CD4-positive, alpha-beta T cell treated with Interleukin-12 subunit alpha and Interleukin-12 subunit beta, for 1 hour (primary cell): ENCODE data around the gene LBHD2.

Source experiments
- DNase-seq: peaks from one replicate; pipeline ENCODE4 v3.0.0-alpha.2; 2020

The LBHD2 gene

DNA sequence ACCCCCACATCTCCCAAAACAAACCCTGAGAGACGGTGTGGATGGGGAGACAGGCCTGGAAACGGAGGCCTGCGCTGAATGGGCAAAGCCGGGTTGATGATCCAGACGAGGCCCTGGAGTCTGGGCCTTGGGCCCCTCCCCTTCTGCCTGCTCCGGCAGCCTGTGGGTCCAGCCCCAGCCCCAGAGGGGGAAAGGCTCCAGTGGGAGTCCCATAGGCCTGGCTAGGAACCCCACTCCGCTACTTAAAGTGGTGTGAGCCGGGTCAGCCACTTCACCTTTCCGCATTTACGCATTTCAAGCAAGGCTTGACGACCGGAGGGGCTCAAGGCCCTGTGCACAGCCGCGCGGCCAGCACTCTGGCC, 38.6 kb downstream of the LBHD2 start:
- DNase-seq = no peak

DNA sequence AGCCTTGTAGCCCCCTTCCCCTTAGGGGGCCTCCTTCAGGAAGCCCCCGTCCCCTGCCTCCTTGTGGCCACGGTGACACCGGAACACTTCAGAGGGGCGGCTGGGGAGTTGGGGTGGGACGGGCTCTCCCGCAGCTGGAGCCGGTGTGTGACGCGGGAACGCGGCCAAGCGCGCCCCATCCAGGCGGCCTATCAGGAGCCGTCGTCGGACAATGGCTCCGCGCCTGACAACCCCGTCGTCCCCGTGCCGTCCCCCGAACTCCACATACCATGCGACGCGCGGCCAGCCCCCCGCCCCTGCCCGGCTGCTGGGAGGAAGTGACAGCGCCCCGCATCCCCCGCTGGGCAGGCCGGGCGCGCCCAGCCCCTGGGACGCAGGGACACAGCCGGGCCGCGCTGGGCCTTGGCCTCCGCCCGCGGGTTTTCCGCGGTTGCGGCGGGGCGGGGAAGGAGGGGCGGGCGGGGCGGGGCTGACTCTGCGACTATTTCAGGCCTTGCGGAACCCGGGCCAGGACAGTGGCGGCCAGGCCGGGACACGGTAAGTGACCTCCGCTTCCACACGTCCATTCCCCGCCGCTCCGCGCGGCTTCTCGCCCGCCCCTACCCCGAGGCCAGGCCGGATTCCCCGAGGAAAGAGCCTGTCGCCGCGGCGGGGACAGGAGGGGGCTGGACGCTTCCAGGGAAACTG, 39.1 kb downstream of the LBHD2 start, which contains the start of gene TNFAIP2:
Gene TNFAIP2, plus strand, starts transcription at position 515 of the 687 bp plus-strand sequence. CDS start 2,997 bp downstream, outside the sequence.
- DNase-seq = peak; percentile 10

- no peak for DNase-seq
These were observed 39.9 kb downstream of the LBHD2 start for GRCh38 chr14:103123634-103124500.

DNA sequence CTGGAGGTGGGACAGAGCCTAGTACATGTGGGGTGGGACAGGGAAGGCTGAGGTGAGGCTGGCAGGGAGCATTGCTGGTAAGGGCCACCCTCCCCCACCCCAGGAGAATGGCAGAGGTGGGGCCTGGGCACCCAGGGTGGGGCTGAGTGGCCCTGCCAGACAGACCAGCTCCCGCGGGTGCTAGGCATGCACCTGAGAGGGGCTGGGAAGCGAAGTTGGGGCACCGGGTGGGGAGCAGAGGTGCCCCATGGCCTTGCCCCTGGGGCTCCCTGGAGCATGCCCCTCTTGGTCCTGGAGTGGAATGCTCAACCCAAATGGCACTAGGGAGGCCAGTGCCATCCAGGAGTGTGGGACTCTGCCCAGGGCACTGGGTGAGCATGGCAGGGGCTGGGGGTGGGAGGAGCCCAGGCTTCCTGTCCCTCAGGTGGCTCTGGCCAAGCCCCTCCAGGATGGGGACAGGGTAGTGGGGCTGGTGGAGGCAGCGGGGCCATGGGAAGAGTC, 40.5 kb downstream of the LBHD2 start:
- no peak for DNase-seq

- DNase-seq = no peak
These were observed 41.4 kb downstream of the LBHD2 start for GRCh38 chr14:103125098-103126070.

GRCh38 chr14:103126088-103126872, 42.3 kb downstream of the LBHD2 start:
- DNase-seq = no peak

DNA sequence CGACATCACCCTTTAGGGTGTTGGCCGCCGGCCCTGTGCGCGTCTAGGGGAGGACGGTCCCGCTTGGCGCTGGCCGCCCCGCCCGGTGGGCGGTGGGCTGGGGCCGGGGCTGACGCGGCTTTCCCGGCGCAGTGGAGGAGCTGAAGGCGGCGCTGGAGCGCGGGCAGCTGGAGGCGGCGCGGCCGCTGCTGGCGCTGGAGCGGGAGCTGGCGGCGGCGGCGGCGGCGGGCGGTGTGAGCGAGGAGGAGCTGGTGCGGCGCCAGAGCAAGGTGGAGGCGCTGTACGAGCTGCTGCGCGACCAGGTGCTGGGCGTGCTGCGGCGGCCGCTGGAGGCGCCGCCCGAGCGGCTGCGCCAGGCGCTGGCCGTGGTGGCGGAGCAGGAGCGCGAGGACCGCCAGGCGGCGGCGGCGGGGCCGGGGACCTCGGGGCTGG, 42.9 kb downstream of the LBHD2 start:
- no peak for DNase-seq

DNA sequence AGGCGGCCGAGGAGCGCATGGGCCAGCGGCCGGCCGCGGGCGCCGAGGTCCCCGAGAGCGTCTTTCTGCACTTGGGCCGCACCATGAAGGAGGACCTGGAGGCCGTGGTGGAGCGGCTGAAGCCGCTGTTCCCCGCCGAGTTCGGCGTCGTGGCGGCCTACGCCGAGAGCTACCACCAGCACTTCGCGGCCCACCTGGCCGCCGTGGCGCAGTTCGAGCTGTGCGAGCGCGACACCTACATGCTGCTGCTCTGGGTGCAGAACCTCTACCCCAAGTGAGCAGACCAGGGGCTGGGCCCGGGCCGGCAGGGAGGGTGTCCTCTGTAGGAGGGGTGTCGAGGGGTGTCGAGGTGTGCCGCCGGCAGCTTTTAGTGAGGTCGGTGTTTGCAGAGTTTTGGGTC, 43.3 kb downstream of the LBHD2 start:
- DNase-seq = no peak

DNA sequence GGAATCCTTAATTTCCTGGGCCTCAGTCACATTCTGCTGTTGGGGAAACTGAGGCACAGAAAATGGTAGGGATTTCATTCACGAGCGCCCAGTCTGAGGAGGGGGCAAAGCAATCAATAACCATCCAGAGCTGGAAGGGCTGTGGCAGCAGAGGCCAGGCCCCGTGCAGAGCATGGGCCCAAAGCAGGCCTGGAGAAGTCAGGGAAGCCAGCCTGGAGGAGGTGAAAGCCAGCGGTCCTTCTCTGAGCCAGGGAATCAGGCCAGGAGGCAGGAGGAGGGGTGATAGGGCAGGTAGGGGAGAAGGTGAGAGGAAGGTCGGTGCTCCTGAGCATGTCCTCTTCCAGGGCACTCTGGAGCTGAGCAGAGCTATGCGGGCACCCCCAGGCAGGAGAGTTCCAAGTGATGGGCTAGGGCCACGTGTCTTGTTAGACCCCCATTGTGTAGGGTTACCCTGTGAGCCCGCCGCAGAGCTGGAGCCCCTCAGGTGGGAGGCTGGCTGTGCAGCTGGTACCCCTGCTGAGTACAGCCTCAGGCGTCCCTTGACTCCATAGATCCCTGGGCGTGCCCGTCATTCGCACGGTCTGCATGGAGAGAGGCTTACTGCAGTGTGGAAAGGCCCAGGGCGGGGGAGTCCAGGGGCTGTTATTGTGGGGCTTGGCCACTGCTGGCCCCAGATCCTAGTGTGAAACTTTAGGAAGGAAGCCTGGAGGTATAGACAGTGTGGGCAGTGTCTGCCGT, 44.0 kb downstream of the LBHD2 start:
- DNase-seq = no peak

DNA sequence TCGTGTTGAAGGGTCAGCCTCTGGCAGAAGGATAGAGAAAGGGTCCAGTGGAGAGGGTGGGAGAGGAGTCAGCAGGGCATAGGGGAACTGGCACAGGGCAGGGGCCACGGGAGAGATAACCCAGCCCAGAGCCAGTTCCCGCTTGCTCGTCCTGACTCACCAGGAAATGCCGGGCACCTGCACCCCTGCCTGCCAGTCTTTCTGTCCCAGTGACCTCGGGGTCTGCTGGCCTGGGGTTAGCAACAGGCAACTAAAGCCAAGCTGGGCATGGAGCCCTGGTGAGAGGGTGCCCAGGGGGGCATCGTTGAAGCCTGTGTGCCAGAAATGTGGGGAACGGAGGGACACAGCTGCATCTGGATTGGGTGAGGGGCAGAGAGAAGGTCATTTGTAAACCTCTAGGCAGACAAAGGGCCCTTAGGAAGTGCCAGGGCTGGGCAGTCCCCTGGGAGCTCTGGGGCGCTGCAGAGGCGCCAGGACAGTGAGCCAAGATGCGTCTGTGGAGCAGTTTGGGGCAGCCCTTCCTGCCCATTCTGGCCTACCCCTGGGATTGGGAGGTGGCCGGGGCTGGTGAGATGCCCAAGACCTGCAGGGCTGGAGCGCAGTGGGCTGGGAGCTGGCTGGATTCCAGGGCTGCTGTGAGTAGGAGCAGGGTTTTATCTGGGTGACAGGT, 44.8 kb downstream of the LBHD2 start:
- no peak for DNase-seq

DNA sequence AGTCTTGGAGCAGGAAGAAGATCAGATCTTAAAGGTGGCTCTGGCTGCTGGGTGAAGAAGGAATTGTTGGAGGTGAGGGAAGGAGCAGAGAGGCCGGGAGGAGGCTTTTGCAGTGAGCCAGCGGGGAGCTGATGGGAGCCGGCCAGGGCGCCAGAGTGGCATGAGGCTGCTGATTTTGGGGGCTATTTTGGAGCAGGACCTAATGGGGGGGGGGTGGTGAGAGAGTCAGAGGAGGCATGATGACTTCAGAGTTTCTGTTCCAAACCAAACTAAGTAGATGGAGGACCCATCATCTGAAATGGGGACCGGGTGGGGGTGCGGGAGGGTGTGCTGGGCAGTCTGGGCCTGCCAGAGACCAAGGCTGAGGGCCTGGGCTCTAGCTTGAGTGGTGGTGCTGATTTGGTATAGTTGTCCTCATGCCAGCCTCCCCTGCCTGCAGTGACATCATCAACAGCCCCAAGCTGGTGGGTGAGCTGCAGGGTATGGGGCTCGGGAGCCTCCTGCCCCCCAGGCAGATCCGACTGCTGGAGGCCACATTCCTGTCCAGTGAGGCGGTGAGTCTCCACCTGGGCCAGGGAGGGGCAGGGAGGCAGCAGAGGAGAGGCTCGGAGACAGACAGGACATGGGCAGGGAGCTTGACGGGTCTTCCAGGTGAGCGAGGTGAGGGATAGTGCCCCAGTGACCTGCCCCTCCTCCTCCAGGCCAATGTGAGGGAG, 45.4 kb downstream of the LBHD2 start:
- DNase-seq = no peak

DNA sequence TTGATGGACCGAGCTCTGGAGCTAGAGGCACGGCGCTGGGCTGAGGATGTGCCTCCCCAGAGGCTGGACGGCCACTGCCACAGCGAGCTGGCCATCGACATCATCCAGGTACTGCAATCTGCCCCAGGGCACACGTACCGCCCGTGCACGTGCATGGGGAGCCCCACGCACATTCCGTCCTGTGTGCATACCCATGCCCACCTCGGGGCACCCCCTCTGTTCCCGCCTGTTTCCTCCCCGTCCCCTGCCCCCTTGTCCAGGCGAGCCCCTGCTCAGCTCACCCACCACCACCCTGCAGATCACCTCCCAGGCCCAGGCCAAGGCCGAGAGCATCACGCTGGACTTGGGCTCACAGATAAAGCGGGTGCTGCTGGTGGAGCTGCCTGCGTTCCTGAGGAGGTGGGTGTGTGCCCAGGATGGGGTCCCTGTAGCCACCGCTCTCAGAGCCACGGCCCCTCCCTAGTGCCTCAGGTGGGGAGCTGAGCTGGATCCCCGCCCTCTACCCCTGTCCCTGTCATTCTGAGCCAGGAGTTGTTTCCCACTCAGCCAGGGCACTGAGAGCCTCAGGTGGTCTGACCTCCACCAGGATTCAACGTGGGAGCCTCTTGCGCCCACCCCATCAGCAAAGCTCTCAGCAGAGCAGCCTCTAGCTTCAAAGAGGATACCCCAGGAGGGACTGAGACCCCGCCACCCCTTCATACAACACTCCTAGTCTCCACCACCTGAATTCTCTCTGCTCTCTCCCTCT, 46.2 kb downstream of the LBHD2 start:
- no peak for DNase-seq

DNA sequence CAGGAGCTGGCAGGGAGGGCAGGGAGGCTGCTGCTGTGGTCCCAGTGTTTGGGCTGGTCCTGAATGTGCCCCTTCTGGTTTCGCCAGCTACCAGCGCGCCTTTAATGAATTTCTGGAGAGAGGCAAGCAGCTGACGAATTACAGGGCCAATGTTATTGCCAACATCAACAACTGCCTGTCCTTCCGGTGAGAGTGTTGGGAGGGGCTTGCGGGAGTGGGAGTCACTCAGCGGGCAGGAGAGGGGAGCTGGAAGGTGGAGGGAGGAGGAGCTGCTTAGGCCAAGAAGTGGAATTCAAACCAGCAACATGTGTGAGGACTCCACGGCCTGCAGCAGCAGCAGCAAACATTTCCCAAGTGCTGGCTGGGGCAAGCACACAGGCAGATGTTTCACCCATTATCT, 47.0 kb downstream of the LBHD2 start:
- no peak for DNase-seq

DNA sequence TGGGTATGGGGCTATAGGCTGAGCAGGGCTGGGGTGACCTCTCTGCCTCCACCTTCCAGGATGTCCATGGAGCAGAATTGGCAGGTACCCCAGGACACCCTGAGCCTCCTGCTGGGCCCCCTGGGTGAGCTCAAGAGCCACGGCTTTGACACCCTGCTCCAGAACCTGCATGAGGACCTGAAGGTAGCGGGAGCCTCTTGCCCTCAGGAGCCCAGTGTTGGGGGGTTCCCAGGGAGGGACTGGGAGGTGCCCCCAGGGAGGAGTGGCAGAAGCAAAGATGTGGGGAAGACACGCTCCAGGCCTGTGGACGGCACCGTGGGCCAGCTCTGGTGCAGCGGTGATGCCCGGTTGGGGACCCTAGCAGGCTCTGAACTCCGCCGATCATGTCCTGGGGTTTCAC, 47.6 kb downstream of the LBHD2 start:
- no peak for DNase-seq

DNA sequence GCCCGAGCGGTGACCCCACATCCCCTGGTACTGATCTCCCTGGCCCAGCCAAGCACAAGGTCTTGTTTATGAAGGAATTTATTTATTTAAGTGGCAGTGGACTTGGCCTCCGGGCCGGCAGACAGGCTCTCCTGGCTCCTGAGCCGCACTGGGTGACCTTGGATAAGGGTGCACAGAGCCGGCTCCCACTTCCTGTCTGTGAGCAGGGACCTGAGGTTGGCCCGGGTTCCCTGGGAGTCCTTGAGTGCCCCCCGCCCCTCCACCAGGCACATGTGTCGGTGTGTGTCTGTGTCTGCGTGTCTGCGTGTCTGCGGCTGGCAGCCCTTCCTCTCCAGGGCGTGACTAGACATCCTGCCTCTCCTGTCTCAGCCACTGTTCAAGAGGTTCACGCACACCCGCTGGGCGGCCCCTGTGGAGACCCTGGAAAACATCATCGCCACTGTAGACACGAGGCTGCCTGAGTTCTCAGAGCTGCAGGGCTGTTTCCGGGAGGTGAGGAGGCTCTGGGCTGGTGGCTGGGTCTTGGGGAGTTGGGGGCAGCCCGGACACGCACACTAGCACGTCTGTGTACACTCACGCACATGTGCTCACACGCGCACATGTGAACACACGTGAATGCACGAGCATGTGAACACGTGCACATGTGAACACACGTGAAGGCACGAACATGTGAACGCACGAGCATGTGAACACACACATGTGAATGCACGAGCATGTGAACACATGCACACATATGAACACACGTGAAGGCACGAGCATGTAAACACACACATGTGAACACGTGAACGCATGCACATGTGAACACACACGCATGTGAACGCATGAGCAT, 48.6 kb downstream of the LBHD2 start:
- no peak for DNase-seq

- no peak for DNase-seq
These were observed 49.5 kb downstream of the LBHD2 start for GRCh38 chr14:103133210-103134140.

- no peak for DNase-seq
These were observed 50.4 kb downstream of the LBHD2 start for GRCh38 chr14:103134405-103134804.
